ENCODE data around the gene SESN2. TPM values are rescaled to one million over a fixed set of nuclear protein-coding genes. Genes with fewer than 3 reads are reported as not detected.

SESN2 gene
- 5.8 TPM for total RNA-seq

DNA sequence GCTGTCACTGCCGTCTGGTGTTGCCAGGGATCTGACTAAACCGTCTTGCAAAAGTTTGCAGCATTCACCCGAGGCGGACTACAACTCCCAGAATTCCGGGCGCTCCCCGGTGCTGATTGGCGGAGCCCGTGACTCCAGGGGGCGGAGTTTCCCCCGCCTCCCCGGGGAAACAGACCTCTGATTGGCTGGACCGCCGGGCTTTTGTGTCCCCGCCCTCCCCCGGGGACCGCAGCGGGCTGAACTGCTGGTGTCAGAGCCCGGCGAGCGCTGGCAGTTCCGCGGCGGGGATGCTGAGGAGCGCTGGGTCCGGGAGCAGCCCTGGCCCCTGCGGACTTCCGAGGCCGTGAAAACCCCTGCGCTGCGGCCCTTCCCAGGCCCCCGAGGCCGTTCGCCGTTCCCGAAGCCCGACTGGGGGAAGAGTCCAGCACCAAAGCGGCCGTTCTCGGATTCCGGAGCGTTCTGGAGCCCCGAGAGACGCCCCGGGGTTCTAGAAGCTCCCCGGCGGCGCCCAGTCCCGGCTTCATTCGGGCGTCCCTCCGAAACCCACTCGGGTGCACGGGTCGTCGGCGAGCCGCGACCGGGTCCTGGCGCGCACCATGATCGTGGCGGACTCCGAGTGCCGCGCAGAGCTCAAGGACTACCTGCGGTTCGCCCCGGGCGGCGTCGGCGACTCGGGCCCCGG is at the start of gene SESN2:
Gene SESN2, plus strand, starts transcription at position 267 of the 682 bp plus-strand sequence. Its CDS starts 330 bp downstream, at position 597.
- DNase-seq (ENCODE audit: low spot score) (peak; percentile 100), ATAC-seq (peak; percentile 99)
- intact Hi-C loops (cut with DNase I): no loop called here

- intact Hi-C loops (cut with DNase I): no loop called here
- ATAC-seq (no peak), DNase-seq (ENCODE audit: low spot score) (no peak)
These were observed 49.6 kb upstream of the SESN2 start for GRCh38 chr1:28209700-28210099.

DNA sequence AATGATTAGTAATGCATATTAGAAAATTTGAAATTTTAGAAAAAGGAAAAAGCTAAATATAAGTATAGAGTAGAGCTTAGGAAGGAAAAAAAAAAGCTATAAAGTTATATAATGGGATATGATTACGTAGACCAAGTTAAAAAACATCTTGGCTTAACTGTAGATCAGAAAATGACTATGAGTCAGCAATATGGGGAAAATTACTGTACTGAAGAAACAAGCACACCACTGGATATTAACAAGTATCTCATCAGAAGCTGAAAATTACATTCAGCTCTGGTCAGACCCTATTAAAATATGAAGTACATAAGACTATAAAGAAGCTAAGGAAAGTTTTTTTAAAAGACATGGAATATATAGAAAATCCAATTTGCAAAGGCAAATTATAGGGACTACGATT is 46.0 kb upstream of the SESN2 start:
- intact Hi-C loops (cut with DNase I): no loop called here

GRCh38 chr1:28229089-28229488 is 30.2 kb upstream of the SESN2 start:
- intact Hi-C loops (cut with DNase I): no loop called here
- ATAC-seq (no peak), DNase-seq (ENCODE audit: low spot score) (no peak)

More for the DNA sequence above, 46.0 kb upstream of the SESN2 start:
- ATAC-seq (no peak), DNase-seq (ENCODE audit: low spot score) (no peak)

- no peak for DNase-seq (ENCODE audit: low spot score)
- ATAC-seq: no peak
- intact Hi-C loops (cut with DNase I): no loop called here
These were observed 29.3 kb upstream of the SESN2 start for GRCh38 chr1:28229996-28230395.

GRCh38 chr1:28232558-28233263 is 26.6 kb upstream of the SESN2 start, which contains the start of gene DNAJC8:
Gene DNAJC8 (minus strand): TSS chr1:28233029. CDS start chr1:28232998, 31 bp downstream.
- peak; percentile 97 for DNase-seq (ENCODE audit: low spot score)
- ATAC-seq: peak; percentile 88
- intact Hi-C loops (cut with DNase I): no loop called here

DNA sequence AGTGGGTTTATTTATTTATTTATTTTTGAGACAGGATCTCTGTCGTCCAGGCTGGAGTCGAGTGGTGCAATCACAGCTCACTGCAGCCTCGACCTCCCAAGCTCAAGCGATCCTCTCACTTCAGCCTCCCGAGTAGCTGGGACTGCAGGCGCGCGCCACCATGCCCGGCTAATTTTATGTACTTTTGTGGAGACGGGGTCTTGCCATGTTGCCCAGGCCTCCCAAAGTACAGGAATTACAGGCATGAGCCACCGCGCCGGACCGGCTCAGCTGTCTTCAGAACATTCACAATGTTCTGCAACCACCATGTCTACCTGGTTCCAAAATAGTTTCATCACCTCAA is 26.1 kb upstream of the SESN2 start:
- intact Hi-C loops (cut with DNase I): no loop called here
- ATAC-seq (no peak), DNase-seq (ENCODE audit: low spot score) (no peak)

DNA sequence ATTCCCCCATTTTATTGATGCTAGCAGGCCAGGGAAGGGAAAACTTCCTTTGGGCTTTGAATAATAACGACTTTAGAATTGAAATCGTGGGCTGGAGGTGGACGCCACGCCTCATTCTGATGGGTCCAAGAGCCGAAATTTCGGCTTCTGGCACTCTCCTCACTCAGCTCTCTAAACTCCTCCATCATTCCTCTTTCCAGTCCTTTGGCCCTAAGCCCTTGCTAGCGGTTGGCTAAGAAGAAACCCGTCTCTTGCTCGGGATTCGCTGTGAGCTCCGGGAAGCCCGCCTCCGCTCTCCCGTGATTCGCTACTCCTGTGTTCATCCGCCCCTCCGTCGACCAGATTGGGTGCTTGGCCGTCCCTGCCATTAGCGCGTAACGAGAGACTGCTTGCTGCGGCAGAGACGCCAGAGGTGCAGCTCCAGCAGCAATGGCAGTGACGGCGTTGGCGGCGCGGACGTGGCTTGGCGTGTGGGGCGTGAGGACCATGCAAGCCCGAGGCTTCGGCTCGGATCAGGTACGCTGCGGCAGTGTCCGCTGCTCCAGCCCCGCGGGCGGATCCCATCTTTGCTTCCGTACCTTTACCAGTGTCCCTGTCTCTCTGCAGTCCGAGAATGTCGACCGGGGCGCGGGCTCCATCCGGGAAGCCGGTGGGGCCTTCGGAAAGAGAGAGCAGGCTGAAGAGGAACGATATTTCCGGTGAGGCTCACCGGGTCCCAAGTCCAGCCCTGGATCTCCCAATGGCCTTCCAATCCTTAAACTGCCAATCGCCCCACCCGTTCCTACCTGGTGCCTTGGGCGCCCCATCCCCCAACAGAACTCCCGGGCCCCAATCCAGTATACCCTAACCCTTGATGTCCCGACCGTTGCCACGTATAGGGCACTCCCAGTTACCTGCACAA is 23.3 kb upstream of the SESN2 start, which contains the start of gene ATP5IF1:
Gene ATP5IF1, plus strand, starts transcription at position 370 of the 901 bp plus-strand sequence. Its CDS starts 60 bp downstream, at position 430.
- intact Hi-C loops (cut with DNase I): no loop called here
- peak; percentile 97 for DNase-seq (ENCODE audit: low spot score)
- ATAC-seq: peak; percentile 97

DNA sequence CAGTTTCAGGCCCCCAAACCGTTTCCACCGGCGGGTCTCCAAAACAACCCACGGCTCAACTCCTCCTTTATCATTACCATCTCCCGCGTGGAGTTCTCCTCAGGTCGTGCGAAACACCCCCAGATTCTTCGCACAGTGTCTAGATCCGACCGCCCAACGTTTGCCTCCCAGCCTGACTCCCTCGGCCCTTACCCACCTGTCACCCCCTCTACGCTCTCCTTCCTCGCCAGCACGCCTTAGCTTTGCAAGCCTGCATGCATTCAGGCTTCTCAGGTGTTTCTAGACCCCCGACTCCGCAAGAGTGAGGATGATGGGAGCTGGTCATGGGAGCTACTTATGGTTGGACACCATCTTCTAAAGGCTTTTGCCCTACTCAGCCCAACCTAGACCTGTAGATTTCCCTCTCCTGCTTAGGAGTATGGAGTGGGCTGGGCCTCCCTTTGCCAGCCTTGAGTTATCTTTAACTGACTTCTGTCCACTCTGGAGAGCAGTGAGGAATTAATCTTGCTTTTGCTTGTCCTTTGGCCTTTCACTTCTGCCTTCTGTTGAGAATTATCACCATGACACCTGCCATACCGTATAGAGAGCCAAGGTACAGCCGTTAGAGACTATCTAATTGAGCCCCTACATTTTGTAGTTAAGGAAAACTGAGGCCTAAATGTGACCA is 22.5 kb upstream of the SESN2 start:
- intact Hi-C loops (cut with DNase I): no loop called here
- ATAC-seq (no peak), DNase-seq (ENCODE audit: low spot score) (no peak)

GRCh38 chr1:28239004-28239403 is 20.3 kb upstream of the SESN2 start:
- ATAC-seq (no peak), DNase-seq (ENCODE audit: low spot score) (no peak)
- intact Hi-C loops (cut with DNase I): no loop called here

GRCh38 chr1:28240024-28240423 is 19.3 kb upstream of the SESN2 start:
- intact Hi-C loops (cut with DNase I): no loop called here
- ATAC-seq (no peak), DNase-seq (ENCODE audit: low spot score) (no peak)

GRCh38 chr1:28241638-28242241 is 17.6 kb upstream of the SESN2 start:
- DNase-seq (ENCODE audit: low spot score) (no peak), ATAC-seq (no peak)
- intact Hi-C loops (cut with DNase I): no loop called here

- no peak for ATAC-seq
These were observed 15.5 kb upstream of the SESN2 start for GRCh38 chr1:28243685-28244311.

DNA sequence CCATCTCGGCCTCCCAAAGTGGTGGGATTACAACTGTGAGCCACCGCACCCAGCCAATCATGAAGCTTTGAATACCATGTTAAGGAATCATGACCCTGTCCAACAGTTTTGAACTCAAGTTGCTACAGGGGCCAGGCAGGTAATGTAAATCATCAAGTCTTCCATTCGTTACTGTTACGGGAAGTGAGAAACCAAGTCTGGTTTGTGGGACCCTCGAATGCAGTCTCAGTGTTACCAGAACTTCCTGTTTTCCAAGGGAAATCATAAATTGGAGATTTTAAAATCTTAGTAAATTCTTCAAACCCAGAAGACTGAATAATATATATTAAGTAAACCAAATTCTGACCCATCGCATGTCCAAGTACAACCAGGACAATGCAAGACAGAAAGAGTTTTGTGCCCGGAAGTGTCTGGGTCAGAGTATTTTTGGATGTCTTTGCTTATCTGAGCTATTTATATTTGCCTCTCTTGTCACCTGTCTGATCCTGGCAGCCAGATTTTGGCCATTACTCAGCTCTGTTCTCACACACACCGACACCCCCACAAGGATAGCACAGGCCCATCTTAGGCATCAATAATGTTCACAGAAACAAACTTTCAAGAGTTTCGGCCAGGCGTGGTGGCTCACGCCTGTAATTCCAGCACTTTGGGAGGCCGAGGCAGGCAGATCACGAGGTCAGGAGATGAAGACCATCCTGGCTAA is 14.6 kb upstream of the SESN2 start:
- intact Hi-C loops (cut with DNase I): no loop called here
- ATAC-seq: no peak
- DNase-seq (ENCODE audit: low spot score): no peak

More at GRCh38 chr1:28243685-28244311, 15.5 kb upstream of the SESN2 start:
- intact Hi-C loops (cut with DNase I): no loop called here
- no peak for DNase-seq (ENCODE audit: low spot score)

- ATAC-seq (no peak), DNase-seq (ENCODE audit: low spot score) (no peak)
- intact Hi-C loops (cut with DNase I): no loop called here
These were observed 12.9 kb upstream of the SESN2 start for GRCh38 chr1:28246427-28246832.

DNA sequence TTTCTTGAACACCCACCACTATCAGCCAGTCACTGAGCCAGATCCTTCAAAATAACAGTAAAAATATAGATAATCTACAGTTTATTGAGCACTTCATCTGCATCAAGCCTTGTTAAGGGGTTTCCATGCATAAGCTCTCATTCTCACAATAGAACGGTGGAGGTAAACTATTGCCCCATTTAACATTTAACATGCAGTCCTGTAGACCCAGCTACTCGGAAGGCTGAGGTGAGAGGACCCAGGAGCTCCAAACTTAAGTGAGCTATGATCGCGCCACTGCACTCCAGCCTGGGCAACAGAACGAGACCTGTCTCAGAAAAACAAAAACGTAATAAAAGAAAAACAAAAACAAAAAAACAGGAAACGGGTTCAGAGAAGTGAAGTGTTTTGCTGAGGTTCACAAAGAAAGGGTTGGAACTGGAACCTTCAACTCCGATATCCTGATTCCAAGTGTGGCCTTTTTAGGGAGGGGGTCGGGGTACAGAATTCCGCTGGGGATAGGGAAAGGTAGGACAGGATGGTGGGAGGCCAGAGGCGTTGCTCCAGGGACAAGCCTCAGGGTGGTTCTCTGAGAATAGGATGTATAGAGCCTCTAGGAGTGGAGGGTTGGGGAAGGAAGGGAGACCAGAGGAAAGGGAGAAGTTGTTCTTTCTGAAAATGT is 11.6 kb upstream of the SESN2 start:
- ATAC-seq (peak; percentile 2), DNase-seq (ENCODE audit: low spot score) (no peak)
- intact Hi-C loops (cut with DNase I): no loop called here
